ENCODE data around the gene DGAT2L6.
"Not testable (repeated sequence)": the region's sequence is repeated elsewhere in the genome, so short reads cannot be mapped to it uniquely, and the experiment has no call there.

DNA sequence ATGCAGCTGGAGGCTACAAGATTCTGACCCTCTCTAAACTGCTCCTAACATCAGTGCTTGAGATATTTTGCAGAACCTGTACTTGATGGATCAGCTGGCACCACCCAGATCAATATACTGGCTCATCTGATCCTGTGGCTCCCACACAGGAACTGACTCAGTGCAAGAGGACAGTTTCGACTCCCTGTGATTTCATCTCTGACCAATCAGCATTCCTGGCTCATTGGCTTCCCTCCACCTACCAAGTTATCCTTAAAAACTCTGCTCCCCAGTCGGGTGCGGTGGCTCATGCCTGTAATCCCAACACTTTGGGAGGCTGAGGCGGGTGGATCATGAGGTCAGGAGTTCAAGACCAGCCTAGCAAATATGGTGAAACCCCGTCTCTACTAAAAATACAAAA lies 66.3 kb downstream of the DGAT2L6 start:
- not testable (repeated sequence) for TF ChIP-seq POLR2AphosphoS5 (IDR thresholded peaks at IDR 0.05; ENCODE audit: borderline replicate concordance, low read depth, low read length); EZH2 (IDR thresholded peaks at IDR 0.05)
